Immature natural killer cell (primary cell): ENCODE measurements around the gene HPCAL1. TPM values are rescaled to one million over a fixed set of nuclear protein-coding genes. Genes with fewer than 3 reads are reported as not detected.

Experiments
- DNase-seq, 3 donors: peaks; one replicate each; pipeline ENCODE4 v3.0.0; 2022; ENCODE audit warnings: mixed read lengths in 1 of 3
- H3K27ac Mint-ChIP-seq, 6 donors: one replicate each; pipeline ENCODE4 v1.8.0; 2020; ENCODE audit warnings: mixed read lengths in 6 of 6, mild to moderate bottlenecking in 5 of 6, inconsistent platforms in 4 of 6, moderate library complexity in 3 of 6
- H3K27me3 Mint-ChIP-seq, 3 donors: one replicate each; pipeline ENCODE4 v1.8.0; 2020 to 2021; ENCODE audit warnings: low read depth in 3 of 3, mild to moderate bottlenecking in 3 of 3, mixed read lengths in 3 of 3, moderate library complexity in 3 of 3, inconsistent platforms in 1 of 3
- H3K36me3 Mint-ChIP-seq, 3 donors: one replicate each; pipeline ENCODE4 v1.8.0; 2020; ENCODE audit warnings: mixed read lengths in 3 of 3, inconsistent platforms in 2 of 3, mild to moderate bottlenecking in 2 of 3
- H3K4me1 Mint-ChIP-seq, 2 donors: one replicate each; pipeline ENCODE4 v1.8.0; 2020; ENCODE audit warnings: inconsistent platforms in 2 of 2, mild to moderate bottlenecking in 2 of 2, mixed read lengths in 2 of 2, moderate library complexity in 1 of 2
- H3K4me3 Mint-ChIP-seq, 5 donors: one replicate each; pipeline ENCODE4 v1.8.0; 2020; ENCODE audit warnings: mild to moderate bottlenecking in 5 of 5, mixed read lengths in 5 of 5, inconsistent platforms in 3 of 5, moderate library complexity in 3 of 5
- H3K9me3 Mint-ChIP-seq, 6 donors: one replicate each; pipeline ENCODE4 v1.8.0; 2020; ENCODE audit warnings: mild to moderate bottlenecking in 6 of 6, mixed read lengths in 6 of 6, inconsistent platforms in 4 of 6, moderate library complexity in 3 of 6
- polyA plus RNA-seq, 3 donors: library from polyadenylated mRNA; unstranded; fragments of 300-500 nt; fragmentation: Illumina TruSeq; gene quantifications; one replicate each; pipeline ENCODE4 v1.2.3, GENCODE V29; 2021

Gene HPCAL1
- polyA plus RNA-seq: 10 to 100 TPM; 64.9 to 89.7 (median 88.9) TPM

- H3K9me3 Mint-ChIP-seq: no peaks in the 10 kb centered on the region
- no peaks in the 10 kb centered on the region for H3K36me3 Mint-ChIP-seq
- peak; percentile 87 to 89 (median 88) for DNase-seq
- peak within 1 kb of the TSS in 5 of 6 donors; percentile 48 to 92 (median 83) for H3K27ac Mint-ChIP-seq
- H3K4me1 Mint-ChIP-seq: peaks cover 57 to 70% of the 10 kb centered on the region in 2 donors
- H3K27me3 Mint-ChIP-seq: peaks cover 0 to 7% (median 3%) of the 10 kb centered on the region in 3 donors
- H3K4me3 Mint-ChIP-seq: peak within 1 kb of the TSS; percentile 95 to 98 (median 95)
Measured at GRCh38 chr2:10302479-10303180, at the start of gene HPCAL1. Gene HPCAL1, plus strand, starts transcription at chr2:10302904. Its CDS starts 116,854 bp downstream, at chr2:10419758.

- Mint-ChIP-seq H3K9me3 (peaks cover 8 to 22% (median 21%) of the 10 kb centered on the region in 6 donors), H3K36me3 (peaks cover 5 to 21% (median 11%) of the 10 kb centered on the region in 3 donors), H3K4me1 (peaks cover 53% of the 10 kb centered on the region in 2 donors), H3K27me3 (peaks cover 3 to 12% (median 11%) of the 10 kb centered on the region in 3 donors), H3K27ac (no peak overlapping the region), H3K4me3 (no peak overlapping the region)
- DNase-seq: no peak
Measured at GRCh38 chr2:10253596-10254372, 48.9 kb upstream of the HPCAL1 start.

- H3K27ac Mint-ChIP-seq: peak overlapping the region in 1 of 6 donors; percentile 70
- H3K9me3 Mint-ChIP-seq: peaks cover 8 to 17% (median 14%) of the 10 kb centered on the region in 6 donors
- DNase-seq: no peak
- peaks cover 5 to 21% (median 11%) of the 10 kb centered on the region in 3 donors for H3K36me3 Mint-ChIP-seq
- H3K4me3 Mint-ChIP-seq: peak overlapping the region in 1 of 5 donors; percentile 65
- H3K27me3 Mint-ChIP-seq: peaks cover 3 to 12% (median 6%) of the 10 kb centered on the region in 3 donors
- peaks cover 60 to 61% of the 10 kb centered on the region in 2 donors for H3K4me1 Mint-ChIP-seq
Measured at GRCh38 chr2:10254373-10255188, 48.1 kb upstream of the HPCAL1 start.

- Mint-ChIP-seq H3K27me3 (peaks cover 3 to 10% (median 6%) of the 10 kb centered on the region in 3 donors), H3K36me3 (peaks cover 5 to 13% (median 5%) of the 10 kb centered on the region in 3 donors), H3K4me3 (peak overlapping the region; percentile 55 to 81 (median 65)), H3K27ac (peak overlapping the region in 1 of 6 donors; percentile 12), H3K4me1 (peaks cover 61 to 62% of the 10 kb centered on the region in 2 donors), H3K9me3 (peaks cover 5 to 9% (median 6%) of the 10 kb centered on the region in 6 donors)
- DNase-seq: no peak
Measured at GRCh38 chr2:10255189-10256030, 47.3 kb upstream of the HPCAL1 start.

- Mint-ChIP-seq H3K27me3 (peaks cover 3 to 6% (median 3%) of the 10 kb centered on the region in 3 donors), H3K9me3 (peaks cover 0 to 2% (median 0%) of the 10 kb centered on the region in 6 donors), H3K36me3 (peaks cover 0 to 8% (median 0%) of the 10 kb centered on the region in 3 donors), H3K27ac (no peak overlapping the region), H3K4me3 (peak overlapping the region; percentile 55 to 81 (median 65)), H3K4me1 (peaks cover 61 to 62% of the 10 kb centered on the region in 2 donors)
- DNase-seq: no peak
Measured at GRCh38 chr2:10256031-10256514, 46.6 kb upstream of the HPCAL1 start.

GRCh38 chr2:10256515-10257031, 46.1 kb upstream of the HPCAL1 start:
- DNase-seq: peak; percentile 56 to 69 (median 69)
- H3K27ac Mint-ChIP-seq: peak overlapping the region in 3 of 6 donors; percentile 21 to 69 (median 34)
- no peaks in the 10 kb centered on the region for H3K9me3 Mint-ChIP-seq

GRCh38 chr2:10257036-10257435, 45.7 kb upstream of the HPCAL1 start:
- peak overlapping the region in 4 of 6 donors; percentile 2 to 69 (median 28) for H3K27ac Mint-ChIP-seq
- H3K36me3 Mint-ChIP-seq: peaks cover 0 to under 1% (median 0%) of the 10 kb centered on the region in 3 donors
- no peaks in the 10 kb centered on the region for H3K9me3 Mint-ChIP-seq
- peaks cover 61 to 62% of the 10 kb centered on the region in 2 donors for H3K4me1 Mint-ChIP-seq
- DNase-seq: no peak
- peaks cover 2 to 8% (median 3%) of the 10 kb centered on the region in 3 donors for H3K27me3 Mint-ChIP-seq
- peak overlapping the region; percentile 62 to 81 (median 67) for H3K4me3 Mint-ChIP-seq

More at GRCh38 chr2:10256515-10257031, 46.1 kb upstream of the HPCAL1 start:
- H3K27me3 Mint-ChIP-seq: peaks cover 2 to 8% (median 3%) of the 10 kb centered on the region in 3 donors
- peak overlapping the region; percentile 62 to 81 (median 67) for H3K4me3 Mint-ChIP-seq
- H3K4me1 Mint-ChIP-seq: peaks cover 61 to 62% of the 10 kb centered on the region in 2 donors
- H3K36me3 Mint-ChIP-seq: peaks cover 0 to 5% (median 0%) of the 10 kb centered on the region in 3 donors

GRCh38 chr2:10257500-10258147, 45.1 kb upstream of the HPCAL1 start:
- Mint-ChIP-seq H3K4me1 (peaks cover 61% of the 10 kb centered on the region in 2 donors), H3K4me3 (peak overlapping the region; percentile 62 to 81 (median 67)), H3K9me3 (peaks cover 0 to under 1% (median 0%) of the 10 kb centered on the region in 6 donors), H3K27me3 (peaks cover 2 to 8% (median 3%) of the 10 kb centered on the region in 3 donors), H3K36me3 (peaks cover 0 to 1% (median 0%) of the 10 kb centered on the region in 3 donors), H3K27ac (peak overlapping the region in 1 of 6 donors; percentile 2)
- DNase-seq: no peak

- Mint-ChIP-seq H3K9me3 (peaks cover 0 to 2% (median 0%) of the 10 kb centered on the region in 6 donors), H3K4me1 (peaks cover 56 to 57% of the 10 kb centered on the region in 2 donors), H3K27ac (peak overlapping the region in 3 of 6 donors; percentile 20 to 59 (median 23)), H3K4me3 (peak overlapping the region; percentile 50 to 67 (median 59)), H3K36me3 (peaks cover 0 to 3% (median 0%) of the 10 kb centered on the region in 3 donors), H3K27me3 (peaks cover 2 to 7% (median 3%) of the 10 kb centered on the region in 3 donors)
- peak in 1 of 3 donors; percentile 17 for DNase-seq
Measured at GRCh38 chr2:10258326-10258725, 44.4 kb upstream of the HPCAL1 start.

- Mint-ChIP-seq H3K4me3 (peak overlapping the region; percentile 50 to 67 (median 59)), H3K27me3 (peaks cover 2 to 7% (median 3%) of the 10 kb centered on the region in 3 donors), H3K27ac (peak overlapping the region in 2 of 6 donors; percentile 20 to 23), H3K4me1 (peaks cover 54 to 56% of the 10 kb centered on the region in 2 donors), H3K36me3 (peaks cover 0 to 3% (median 0%) of the 10 kb centered on the region in 3 donors), H3K9me3 (peaks cover 0 to 2% (median 0%) of the 10 kb centered on the region in 6 donors)
- no peak for DNase-seq
Measured at GRCh38 chr2:10258726-10259125, 44.0 kb upstream of the HPCAL1 start.

- DNase-seq: no peak
- peaks cover 44 to 46% of the 10 kb centered on the region in 2 donors for H3K4me1 Mint-ChIP-seq
- H3K27me3 Mint-ChIP-seq: peaks cover 2 to 9% (median 5%) of the 10 kb centered on the region in 3 donors
- peaks cover 0 to 2% (median 0%) of the 10 kb centered on the region in 6 donors for H3K9me3 Mint-ChIP-seq
- H3K36me3 Mint-ChIP-seq: peaks cover 0 to 3% (median 0%) of the 10 kb centered on the region in 3 donors
- H3K27ac Mint-ChIP-seq: no peak overlapping the region
- no peak overlapping the region for H3K4me3 Mint-ChIP-seq
Measured at GRCh38 chr2:10260130-10260529, 42.6 kb upstream of the HPCAL1 start.
